PC-3 (cell line): ENCODE data around the gene SNX22. TPM values are rescaled to one million over a fixed set of nuclear protein-coding genes. Genes with fewer than 3 reads are reported as not detected.

ENCODE experiments used
- ATAC-seq: fragments of 200-7000 bp; cut with Tn5 transposase; 2 replicates; pipeline ENCODE4 v1.9.1; 2020; ENCODE audit warnings: mild to moderate bottlenecking, moderate library complexity
- BruUV-seq: library from RNA; stranded (reverse); fragments of 400-500 nt; replicated peaks from 2 replicates; lab custom pipeline; 2021; lab: Mats Ljungman, UMichigan
- CTCF ChIA-PET: fragments of 300-600 bp; sonication (Branson Sonifier 250); formaldehyde crosslinking; loops from one replicate; lab custom pipeline; 2022; ENCODE audit warnings: antibody characterized with exemption; lab: Charles Lee
- POLR2A ChIA-PET: fragments of 300-600 bp; sonication (Branson Sonifier 250); formaldehyde crosslinking; loops from one replicate; lab custom pipeline; 2022; ENCODE audit warnings: antibody characterized with exemption; ENCODE audit not compliant: unreplicated experiment; lab: Charles Lee
- DNase-seq: peaks from one replicate; pipeline ENCODE4 v3.0.0-alpha.2; 2015
- H2AFZ ChIP-seq: fragments of 300-600 bp; sonication (generic); 2 replicates; pipeline ENCODE4 v1.6.0; 2016; ENCODE audit warnings: antibody characterized with exemption, low read length
- H3F3A ChIP-seq: fragments of 300-600 bp; sonication (generic); one replicate; pipeline ENCODE4 v1.6.0; 2017; ENCODE audit warnings: antibody characterized with exemption, low read length, control low read depth, mild to moderate bottlenecking; ENCODE audit not compliant: unreplicated experiment
- H3K27ac ChIP-seq: fragments of 300-600 bp; sonication (generic); 2 replicates; pipeline ENCODE4 v1.5.1; 2016; ENCODE audit warnings: mild to moderate bottlenecking, low read length
- H3K27me3 ChIP-seq: fragments of 300-600 bp; sonication (generic); 2 replicates; pipeline ENCODE4 v1.6.1; 2016; ENCODE audit warnings: low read length, mixed read lengths
- H3K36me3 ChIP-seq: fragments of 300-600 bp; sonication (generic); 2 replicates; pipeline ENCODE4 v1.6.1; 2016; ENCODE audit warnings: low read depth, mixed run types, low read length, mixed read lengths
- H3K4me1 ChIP-seq: fragments of 300-600 bp; sonication (generic); 2 replicates; pipeline ENCODE4 v1.5.1; 2016; ENCODE audit warnings: low read length; ENCODE audit not compliant: insufficient read depth
- H3K4me2 ChIP-seq: fragments of 300-600 bp; sonication (generic); 2 replicates; pipeline ENCODE4 v1.6.0; 2016; ENCODE audit warnings: low read length
- H3K4me3 ChIP-seq: fragments of 300-600 bp; sonication (generic); 2 replicates; pipeline ENCODE4 v1.5.1; 2016; ENCODE audit warnings: mild to moderate bottlenecking, low read length, mixed read lengths
- H3K79me2 ChIP-seq: fragments of 300-600 bp; sonication (generic); 2 replicates; pipeline ENCODE4 v1.6.1; 2017; ENCODE audit warnings: low read length, mixed read lengths
- H3K9ac ChIP-seq: fragments of 300-600 bp; sonication (generic); 2 replicates; pipeline ENCODE4 v1.6.0; 2016; ENCODE audit warnings: mild to moderate bottlenecking, low read length
- H3K9me2 ChIP-seq: fragments of 300-600 bp; sonication (generic); replicated peaks from 2 replicates; pipeline ENCODE4 v1.6.1; 2016; ENCODE audit warnings: mixed run types, low read length, mixed read lengths
- H3K9me3 ChIP-seq: fragments of 300-600 bp; sonication (generic); 2 replicates; pipeline ENCODE4 v1.6.1; 2016; ENCODE audit warnings: low read length, mixed read lengths
- H4K20me1 ChIP-seq: fragments of 300-600 bp; sonication (generic); 2 replicates; pipeline ENCODE4 v1.6.1; 2016; ENCODE audit warnings: low read length, mixed read lengths
- CTCF ChIP-seq: fragments of 300-600 bp; sonication (generic); conservative IDR thresholded peaks from 2 replicates; pipeline ENCODE4 v1.5.1; 2017; ENCODE audit warnings: antibody characterized with exemption, low read depth, mild to moderate bottlenecking, low read length
- EZH2 ChIP-seq: fragments of 300-600 bp; sonication (generic); IDR thresholded peaks from one replicate; pipeline ENCODE4 v1.6.1; 2017; ENCODE audit warnings: antibody characterized with exemption, mild to moderate bottlenecking, low read length; ENCODE audit not compliant: unreplicated experiment
- EZH2phosphoT487 ChIP-seq: fragments of 300-600 bp; sonication (generic); IDR thresholded peaks from 2 replicates; pipeline ENCODE4 v1.6.1; 2018; ENCODE audit warnings: mild to moderate bottlenecking, antibody characterized with exemption, low read length, borderline replicate concordance
- intact Hi-C: fragments of 100-400 bp; cut with micrococcal nuclease; formaldehyde crosslinking; loops from 2 replicates; pipeline ENCODE4 v1.9.0; 2023
- total RNA-seq: library from RNA; depleted of rRNA; stranded (reverse); fragments of >200 nt; gene quantifications from 2 replicates; pipeline ENCODE4 v1.2.3, GENCODE V29; 2014

The SNX22 gene
- total RNA-seq, 1 experiment from 2014 or later: 0.77 TPM

GRCh38 chr15:64131547-64131946, 20.0 kb upstream of the SNX22 start:
- POLR2A ChIA-PET: no interaction called here
- DNase-seq (no peak), ATAC-seq (no peak)
- H3K9me3 ChIP-seq: no peaks in the 10 kb centered on the region
- H3K79me2 ChIP-seq: no peaks in the 10 kb centered on the region
- H3K4me1 ChIP-seq: no peaks in the 10 kb centered on the region
- intact Hi-C loops: no loop called here
- no peaks in the 10 kb centered on the region for H4K20me1 ChIP-seq
- H3K27me3 ChIP-seq: no peaks in the 10 kb centered on the region
- H3K9me2 ChIP-seq: no peaks in the 10 kb centered on the region
- BruUV-seq: no TSS peak
- H3K4me2 ChIP-seq: no peak overlapping the region
- CTCF ChIA-PET: no interaction called here
- no peaks in the 10 kb centered on the region for H3F3A ChIP-seq
- no peak overlapping the region for H3K27ac ChIP-seq
- H2AFZ ChIP-seq: no peak overlapping the region
- no peak overlapping the region for H3K4me3 ChIP-seq
- H3K36me3 ChIP-seq: peaks cover 35% of the 10 kb centered on the region
- H3K9ac ChIP-seq: no peak overlapping the region
- TF ChIP-seq EZH2 (no peak), EZH2phosphoT487 (no peak), CTCF (no peak)

- Histone ChIP-seq H3K79me2 (no peaks in the 10 kb centered on the region), H3K36me3 (peaks cover 34% of the 10 kb centered on the region), H2AFZ (no peak overlapping the region), H4K20me1 (no peaks in the 10 kb centered on the region), H3K9ac (no peak overlapping the region), H3K4me3 (no peak overlapping the region), H3F3A (no peaks in the 10 kb centered on the region), H3K27me3 (no peaks in the 10 kb centered on the region), H3K27ac (no peak overlapping the region), H3K4me1 (no peaks in the 10 kb centered on the region), H3K4me2 (no peak overlapping the region), H3K9me3 (no peaks in the 10 kb centered on the region), H3K9me2 (no peaks in the 10 kb centered on the region)
- intact Hi-C loops: no loop called here
- BruUV-seq: no TSS peak
- ATAC-seq (no peak), DNase-seq (no peak)
- CTCF ChIA-PET: no interaction called here
- POLR2A ChIA-PET: no interaction called here
- no peak for TF ChIP-seq CTCF
- TF ChIP-seq EZH2: no peak
- TF ChIP-seq EZH2phosphoT487: no peak
Observed at GRCh38 chr15:64132217-64132616, 19.3 kb upstream of the SNX22 start.

GRCh38 chr15:64133623-64134344, 17.7 kb upstream of the SNX22 start:
- Histone ChIP-seq H3K4me1 (no peaks in the 10 kb centered on the region), H4K20me1 (no peaks in the 10 kb centered on the region), H3K9me3 (no peaks in the 10 kb centered on the region), H3K79me2 (no peaks in the 10 kb centered on the region), H3K27ac (no peak overlapping the region), H3K4me3 (no peak overlapping the region), H3K27me3 (no peaks in the 10 kb centered on the region), H2AFZ (no peak overlapping the region), H3K36me3 (peaks cover 20% of the 10 kb centered on the region), H3K4me2 (no peak overlapping the region), H3F3A (no peaks in the 10 kb centered on the region), H3K9ac (no peak overlapping the region), H3K9me2 (no peaks in the 10 kb centered on the region)
- intact Hi-C loops: no loop called here
- TF ChIP-seq EZH2 (no peak), EZH2phosphoT487 (no peak)
- no TSS peak for BruUV-seq
- ChIA-PET CTCF (no interaction called here), POLR2A (no interaction called here)
- ATAC-seq (no peak), DNase-seq (no peak)
